HepG2 (cell line): Measurements from ENCODE around the gene TTLL8.

ENCODE experiments used
- CENPX ChIP-seq: sonication (generic); formaldehyde crosslinking; IDR thresholded peaks from 2 replicates; pipeline ENCODE4 v1.9.0; 2021; ENCODE audit warnings: mild to moderate bottlenecking, missing genetic modification reagents, moderate library complexity
- CREB1 ChIP-seq, 2 experiments: fragments of 450-650 bp in 1 of 2; IDR thresholded peaks; 2 replicates each; pipeline ENCODE4 v1.6.1; 2016 to 2017; ENCODE audit warnings: control low read depth in 1 of 2, mild to moderate bottlenecking in 1 of 2, missing compliant biosample characterization in 1 of 2, missing genetic modification characterization in 1 of 2
- ETV5 ChIP-seq: IDR thresholded peaks from 2 replicates; pipeline ENCODE4 v1.6.1; 2018; ENCODE audit warnings: missing biosample characterization, missing genetic modification reagents, inconsistent platforms, borderline replicate concordance
- FOXK2 ChIP-seq: fragments of 450-650 bp; IDR thresholded peaks from 2 replicates; pipeline ENCODE4 v1.6.1; 2016
- MAFK ChIP-seq, 2 experiments: IDR thresholded peaks in 1 of 2; conservative IDR thresholded peaks in 1 of 2; 2 replicates each; pipeline ENCODE4 v1.6.1; 2011; ENCODE audit warnings: improper control_type of control experiment in 2 of 2, low read length in 2 of 2
- MAZ ChIP-seq, 2 experiments: sonication (generic) in 1 of 2; formaldehyde crosslinking in 1 of 2; IDR thresholded peaks; 2 replicates each; pipeline versions ENCODE4 v1.5.0 to v1.6.1; 2012 to 2020; ENCODE audit warnings: low read depth in 2 of 2, mild to moderate bottlenecking in 2 of 2, borderline replicate concordance in 1 of 2, improper control_type of control experiment in 1 of 2, low read length in 1 of 2, missing genetic modification reagents in 1 of 2, moderate library complexity in 1 of 2
- RXRA ChIP-seq: sonication (generic); formaldehyde crosslinking; IDR thresholded peaks from 2 replicates; pipeline ENCODE4 v1.5.1; 2020; ENCODE audit warnings: missing genetic modification reagents
- SP1 ChIP-seq, 2 experiments: fragments of 450-650 bp in 1 of 2; sonication (generic) in 1 of 2; formaldehyde crosslinking in 1 of 2; IDR thresholded peaks; 2 replicates each; pipeline versions ENCODE4 v1.4.0 to v1.6.1; 2016 to 2020; ENCODE audit warnings: missing genetic modification reagents in 1 of 2
- ZBTB43 ChIP-seq: sonication (generic); formaldehyde crosslinking; conservative IDR thresholded peaks from 2 replicates; pipeline ENCODE4 v1.4.0; 2020; ENCODE audit warnings: missing genetic modification reagents
- ZNF552 ChIP-seq: sonication (generic); formaldehyde crosslinking; IDR thresholded peaks from 2 replicates; pipeline ENCODE4 v1.9.0; 2022; ENCODE audit warnings: missing genetic modification reagents, mild to moderate bottlenecking, borderline replicate concordance
- ZNF770 ChIP-seq: sonication (generic); formaldehyde crosslinking; IDR thresholded peaks from 2 replicates; pipeline ENCODE4 v1.5.0; 2020; ENCODE audit warnings: mild to moderate bottlenecking, missing genetic modification reagents

- no peak for TF ChIP-seq ZNF552 (CRISPR knock-in tag)
- TF ChIP-seq RXRA (CRISPR knock-in tag), result no peak
- no peak for TF ChIP-seq MAFK (conservative IDR thresholded peaks at IDR 0.05 in 1 of 2, IDR thresholded peaks at IDR 0.05 in 1 of 2; ENCODE audit: low read length in 2 of 2)
- TF ChIP-seq MAZ (IDR thresholded peaks at IDR 0.05; ENCODE audit: borderline replicate concordance, low read depth, low read length), result no peak
- no peak for TF ChIP-seq MAZ (CRISPR knock-in tag; IDR thresholded peaks at IDR 0.05; ENCODE audit: low read depth)
- no peak for TF ChIP-seq ETV5
- no peak for TF ChIP-seq ZBTB43 (CRISPR knock-in tag)
- TF ChIP-seq FOXK2, result no peak
- TF ChIP-seq SP1 (IDR thresholded peaks at IDR 0.05), result no peak
- no peak for TF ChIP-seq SP1 (CRISPR knock-in tag; IDR thresholded peaks at IDR 0.05)
- TF ChIP-seq ZNF770 (CRISPR knock-in tag), result no peak
- no peak for TF ChIP-seq CREB1 (IDR thresholded peaks at IDR 0.05)
- TF ChIP-seq CREB1 (CRISPR knock-in tag; IDR thresholded peaks at IDR 0.05), result no peak
- TF ChIP-seq CENPX (CRISPR knock-in tag), result no peak
Observed at GRCh38 chr22:50014053-50014501, 44.0 kb downstream of the TTLL8 start.
